ENCODE results near the gene CCDC89. TPM values are rescaled to one million over a fixed set of nuclear protein-coding genes. Genes with fewer than 3 reads are reported as not detected.

Gene CCDC89
- total and polyA plus RNA-seq, 7 donors, result 0.13 to 2.0 (median 0.31) TPM; not detected in 1

GRCh38 chr11:85665733-85666132 is 20.3 kb downstream of the CCDC89 start:
- DNase-seq (no peak), ATAC-seq (no peak)
- Histone ChIP-seq H3K4me3 (peak overlapping the region; percentile 94), H3K27ac (peak overlapping the region; percentile 98), H3K9me3 (no peaks in the 10 kb centered on the region), H3K36me3 (ENCODE audit: insufficient read depth in 1 of 2, low read depth in 1 of 2) (peaks cover 0 to 13% of the 10 kb centered on the region in 2 donors), H3K27me3 (ENCODE audit: insufficient read depth in 3 of 3, low read length in 2 of 3) (no peaks in the 10 kb centered on the region), H3K4me1 (peaks cover 18% of the 10 kb centered on the region)
- intact Hi-C loops (cut with DNase I), result no loop called here
- 75 to 78% (median 78%) methylated on average over 5 of the region's 5 CpGs for WGBS, 3 donors
- TF ChIP-seq, protein P1, sequence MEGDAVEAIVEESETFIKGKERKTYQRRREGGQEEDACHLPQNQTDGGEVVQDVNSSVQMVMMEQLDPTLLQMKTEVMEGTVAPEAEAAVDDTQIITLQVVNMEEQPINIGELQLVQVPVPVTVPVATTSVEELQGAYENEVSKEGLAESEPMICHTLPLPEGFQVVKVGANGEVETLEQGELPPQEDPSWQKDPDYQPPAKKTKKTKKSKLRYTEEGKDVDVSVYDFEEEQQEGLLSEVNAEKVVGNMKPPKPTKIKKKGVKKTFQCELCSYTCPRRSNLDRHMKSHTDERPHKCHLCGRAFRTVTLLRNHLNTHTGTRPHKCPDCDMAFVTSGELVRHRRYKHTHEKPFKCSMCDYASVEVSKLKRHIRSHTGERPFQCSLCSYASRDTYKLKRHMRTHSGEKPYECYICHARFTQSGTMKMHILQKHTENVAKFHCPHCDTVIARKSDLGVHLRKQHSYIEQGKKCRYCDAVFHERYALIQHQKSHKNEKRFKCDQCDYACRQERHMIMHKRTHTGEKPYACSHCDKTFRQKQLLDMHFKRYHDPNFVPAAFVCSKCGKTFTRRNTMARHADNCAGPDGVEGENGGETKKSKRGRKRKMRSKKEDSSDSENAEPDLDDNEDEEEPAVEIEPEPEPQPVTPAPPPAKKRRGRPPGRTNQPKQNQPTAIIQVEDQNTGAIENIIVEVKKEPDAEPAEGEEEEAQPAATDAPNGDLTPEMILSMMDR (IDR thresholded peaks at IDR 0.05), result no peak

- TF ChIP-seq, protein P1 (IDR thresholded peaks at IDR 0.05), result no peak
- ATAC-seq (peak; percentile 95 to 97 (median 96)), DNase-seq (peak; percentile 94 to 97)
- peak within 1 kb of the TSS; percentile 94 for H3K4me3 ChIP-seq
- intact Hi-C loops (cut with DNase I), result loop anchor here (1.0 to 5.0 kb wide), 2 partner anchors 37 to 38 kb away; partner anchors contain the start of genes TMEM126B (in 2 of the 2) and DLG2 (in 1 of the 2)
- peaks cover 0 to 22% of the 10 kb centered on the region in 2 donors for H3K36me3 ChIP-seq (ENCODE audit: insufficient read depth in 1 of 2, low read depth in 1 of 2)
- peak within 1 kb of the TSS; percentile 98 for H3K27ac ChIP-seq
- H3K27me3 ChIP-seq (ENCODE audit: insufficient read depth in 3 of 3, low read length in 2 of 3), result no peaks in the 10 kb centered on the region
- no peaks in the 10 kb centered on the region for H3K9me3 ChIP-seq
- H3K4me1 ChIP-seq, result peaks cover 27% of the 10 kb centered on the region
- WGBS, 3 donors, result 0% methylated on average over 51 to 67 of the region's 67 CpGs
Measured at GRCh38 chr11:85664615-85665481, 21.1 kb downstream of the CCDC89 start, which contains the start of gene CREBZF. Gene CREBZF, minus strand, starts transcription at chr11:85665129. Its CDS starts 254 bp downstream, at chr11:85664875.

DNA sequence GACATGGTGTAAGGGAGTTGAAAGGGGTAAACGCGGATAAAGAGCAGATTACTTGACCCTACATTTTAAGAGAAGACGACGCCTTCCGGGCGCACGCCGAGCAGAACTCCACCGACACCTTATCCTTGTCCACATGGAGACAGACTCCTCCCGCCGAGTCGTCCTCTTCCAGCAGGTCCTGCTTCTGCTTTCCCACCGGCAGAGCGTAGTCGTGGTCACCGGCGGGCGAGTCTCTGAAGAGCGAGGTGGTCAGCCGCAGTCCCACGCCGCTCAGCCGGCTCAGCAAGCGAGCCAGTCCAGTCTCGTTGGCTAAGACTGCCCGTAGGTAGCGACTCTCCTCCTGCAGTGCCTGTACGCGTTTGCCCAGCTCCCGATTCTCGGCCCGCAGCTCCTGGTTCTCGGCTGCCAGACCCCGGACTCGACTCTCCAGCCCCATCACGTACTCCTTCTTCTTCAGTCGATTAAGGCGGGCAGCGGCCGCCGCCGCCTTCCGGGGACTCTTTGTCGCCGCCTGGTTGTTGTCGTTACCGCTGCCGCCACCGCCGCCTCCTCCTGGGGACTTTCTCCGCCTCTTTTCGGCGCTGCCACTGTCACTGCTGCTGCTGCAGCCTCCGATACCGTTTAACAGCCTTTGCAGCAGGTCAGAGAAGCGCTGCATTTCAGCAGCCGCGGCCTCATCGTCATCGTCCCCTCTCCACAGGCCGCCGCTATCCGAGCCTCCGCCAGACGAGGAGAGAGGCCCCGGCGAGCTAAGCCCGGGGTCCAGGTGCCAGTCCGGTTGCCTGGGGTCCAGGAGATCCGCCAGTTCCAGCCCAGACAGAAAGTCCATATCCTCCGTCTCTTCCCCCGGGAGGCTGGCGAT is 22.0 kb downstream of the CCDC89 start:
- H3K36me3 ChIP-seq (ENCODE audit: insufficient read depth in 1 of 2, low read depth in 1 of 2), result peaks cover 0 to 29% of the 10 kb centered on the region in 2 donors
- peak; percentile 79 to 90 for DNase-seq
- H3K4me3 ChIP-seq, result peak overlapping the region; percentile 94
- WGBS, 3 donors, result 0 to 1% (median 0%) methylated on average over 71 to 73 of the region's 73 CpGs
- peak overlapping the region; percentile 98 for H3K27ac ChIP-seq
- H3K4me1 ChIP-seq, result peaks cover 36% of the 10 kb centered on the region
- TF ChIP-seq, protein P1 (IDR thresholded peaks at IDR 0.05), result peak; percentile 60
- intact Hi-C loops (cut with DNase I), result loop anchor here (1.0 to 5.0 kb wide), 2 partner anchors 36 to 37 kb away; partner anchors contain the start of genes TMEM126B (in 2 of the 2) and DLG2 (in 1 of the 2)
- peak; percentile 68 to 84 (median 78) for ATAC-seq
- no peaks in the 10 kb centered on the region for H3K27me3 ChIP-seq (ENCODE audit: insufficient read depth in 3 of 3, low read length in 2 of 3)
- H3K9me3 ChIP-seq, result no peaks in the 10 kb centered on the region

GRCh38 chr11:85663080-85663752 is 22.8 kb downstream of the CCDC89 start:
- H3K36me3 ChIP-seq (ENCODE audit: insufficient read depth in 1 of 2, low read depth in 1 of 2), result peaks cover 0 to 34% of the 10 kb centered on the region in 2 donors
- no peak for ATAC-seq
- intact Hi-C loops (cut with DNase I), result loop anchor here in 1 of 2 donors (5.0 kb wide), 1 partner anchor 36 kb away; the partner anchor contains the start of genes DLG2 and TMEM126B
- peak overlapping the region; percentile 98 for H3K27ac ChIP-seq
- TF ChIP-seq, protein P1 (IDR thresholded peaks at IDR 0.05), result no peak
- peaks cover 42% of the 10 kb centered on the region for H3K4me1 ChIP-seq
- peak overlapping the region; percentile 94 for H3K4me3 ChIP-seq
- DNase-seq, result no peak
- H3K27me3 ChIP-seq (ENCODE audit: insufficient read depth in 3 of 3, low read length in 2 of 3), result no peaks in the 10 kb centered on the region
- WGBS, 3 donors, result 1 to 2% (median 2%) methylated on average over 10 of the region's 10 CpGs
- no peaks in the 10 kb centered on the region for H3K9me3 ChIP-seq

Data from psoas muscle (tissue), 8 donors.